MM.1S (cell line): Measurements from ENCODE around the gene FBXL19.

Source experiments
- DNase-seq: peaks from one replicate; pipeline ENCODE4 v3.0.0-alpha.2; 2015
- H2AFZ ChIP-seq: fragments of 300-600 bp; sonication (generic); 2 replicates; pipeline ENCODE4 v1.6.0; 2016; ENCODE audit warnings: antibody characterized with exemption, low read length
- H3F3A ChIP-seq: fragments of 300-600 bp; sonication (generic); 2 replicates; pipeline ENCODE4 v1.6.1; 2016; ENCODE audit warnings: mild to moderate bottlenecking, antibody characterized with exemption, low read length, moderate library complexity, mixed read lengths; ENCODE audit not compliant: insufficient read depth
- H3K27ac ChIP-seq: fragments of 300-600 bp; sonication (generic); 2 replicates; pipeline ENCODE4 v1.5.1; 2016; ENCODE audit warnings: mild to moderate bottlenecking, low read length
- H3K27me3 ChIP-seq: fragments of 300-600 bp; sonication (generic); replicated peaks from 2 replicates; pipeline ENCODE4 v1.6.0; 2016; ENCODE audit warnings: low read length; ENCODE audit not compliant: insufficient read depth
- H3K36me3 ChIP-seq: fragments of 300-600 bp; sonication (generic); replicated peaks from 2 replicates; pipeline ENCODE4 v1.6.1; 2016; ENCODE audit warnings: mild to moderate bottlenecking, low read length, mixed read lengths; ENCODE audit not compliant: insufficient read depth
- H3K4me1 ChIP-seq: fragments of 300-600 bp; sonication (generic); 2 replicates; pipeline ENCODE4 v1.6.1; 2016; ENCODE audit warnings: low read length, mixed read lengths
- H3K4me2 ChIP-seq: fragments of 300-600 bp; sonication (generic); 2 replicates; pipeline ENCODE4 v1.6.0; 2016; ENCODE audit warnings: low read depth, low read length
- H3K4me3 ChIP-seq: fragments of 300-600 bp; sonication (generic); 2 replicates; pipeline ENCODE4 v1.5.1; 2016; ENCODE audit warnings: low read length, mixed read lengths
- H3K79me2 ChIP-seq: fragments of 300-600 bp; sonication (generic); 2 replicates; pipeline ENCODE4 v1.6.1; 2016; ENCODE audit warnings: mixed run types, low read length, mixed read lengths
- H3K9ac ChIP-seq: fragments of 300-600 bp; sonication (generic); 2 replicates; pipeline ENCODE4 v1.6.1; 2016; ENCODE audit warnings: low read length, mixed read lengths
- H3K9me2 ChIP-seq: fragments of 300-600 bp; sonication (generic); replicated peaks from 2 replicates; pipeline ENCODE4 v1.6.1; 2016; ENCODE audit warnings: mild to moderate bottlenecking, low read length, mixed read lengths; ENCODE audit not compliant: insufficient read depth
- H3K9me3 ChIP-seq: fragments of 300-600 bp; sonication (generic); replicated peaks from 2 replicates; pipeline ENCODE4 v1.6.1; 2016; ENCODE audit warnings: mild to moderate bottlenecking, low read length, mixed read lengths; ENCODE audit not compliant: insufficient read depth
- H4K20me1 ChIP-seq: fragments of 300-600 bp; sonication (generic); 2 replicates; pipeline ENCODE4 v1.6.1; 2016; ENCODE audit warnings: mild to moderate bottlenecking, low read length, moderate library complexity, mixed read lengths; ENCODE audit not compliant: insufficient read depth
- EZH2 ChIP-seq: fragments of 300-600 bp; sonication (generic); optimal IDR thresholded peaks from 2 replicates; pipeline ENCODE3; 2017; ENCODE audit warnings: low read depth, mild to moderate bottlenecking, antibody characterized with exemption, low read length, mixed read lengths
- EZH2phosphoT487 ChIP-seq: fragments of 300-600 bp; sonication (generic); IDR thresholded peaks from 2 replicates; pipeline ENCODE4 v1.6.1; 2018; ENCODE audit warnings: antibody characterized with exemption, low read length
- TF ChIP-seq, protein P1 (sequence below): fragments of 300-600 bp; sonication (generic); IDR thresholded peaks from 2 replicates; pipeline ENCODE4 v1.5.1; 2016; ENCODE audit warnings: antibody characterized with exemption, low read length, mixed read lengths

The FBXL19 gene

DNA sequence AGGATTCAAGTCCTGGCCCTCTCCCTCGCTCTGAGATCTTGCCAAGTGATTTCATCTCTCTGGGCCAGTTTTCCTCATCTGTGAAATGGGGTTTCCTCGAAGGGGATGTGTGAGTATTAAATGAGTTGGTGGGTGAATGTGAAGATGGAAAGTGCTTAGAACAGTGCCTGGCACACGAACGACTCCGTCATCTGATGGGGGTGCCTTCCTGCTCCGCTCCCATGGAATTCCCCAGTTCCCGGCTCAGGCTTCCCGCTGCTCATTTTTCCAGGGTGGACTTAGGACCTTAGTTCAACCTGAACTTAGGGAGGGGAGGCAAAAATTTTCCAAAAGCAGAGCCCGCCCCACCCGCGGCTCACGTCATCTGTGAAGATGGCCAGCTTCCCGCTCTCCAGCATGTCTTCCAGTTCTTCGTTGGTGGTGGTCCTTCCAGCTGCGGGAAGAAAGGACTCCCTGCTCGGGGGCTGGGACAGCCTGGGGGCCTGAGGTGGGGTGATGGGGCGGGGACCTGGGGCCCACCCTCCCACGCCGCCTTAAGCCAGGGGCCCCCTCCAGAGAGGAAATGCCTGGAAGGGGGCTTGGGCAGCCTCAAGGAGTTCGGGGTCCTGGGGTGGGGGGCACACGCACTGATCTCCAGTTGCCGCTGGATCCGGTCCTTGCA, 73.1 kb downstream of the FBXL19 start:
- H3K36me3 ChIP-seq, result no peaks in the 10 kb centered on the region
- H3K4me3 ChIP-seq, result peak overlapping the region; percentile 54
- peaks cover 52% of the 10 kb centered on the region for H3K27me3 ChIP-seq
- peaks cover 7% of the 10 kb centered on the region; the same call in 1 of the 2 replicates for H3K4me1 ChIP-seq
- H3F3A ChIP-seq, result no peaks in the 10 kb centered on the region
- H3K4me2 ChIP-seq, result peak overlapping the region; percentile 90
- no peaks in the 10 kb centered on the region for H3K9me2 ChIP-seq
- no peak overlapping the region for H3K27ac ChIP-seq
- TF ChIP-seq, protein P1, sequence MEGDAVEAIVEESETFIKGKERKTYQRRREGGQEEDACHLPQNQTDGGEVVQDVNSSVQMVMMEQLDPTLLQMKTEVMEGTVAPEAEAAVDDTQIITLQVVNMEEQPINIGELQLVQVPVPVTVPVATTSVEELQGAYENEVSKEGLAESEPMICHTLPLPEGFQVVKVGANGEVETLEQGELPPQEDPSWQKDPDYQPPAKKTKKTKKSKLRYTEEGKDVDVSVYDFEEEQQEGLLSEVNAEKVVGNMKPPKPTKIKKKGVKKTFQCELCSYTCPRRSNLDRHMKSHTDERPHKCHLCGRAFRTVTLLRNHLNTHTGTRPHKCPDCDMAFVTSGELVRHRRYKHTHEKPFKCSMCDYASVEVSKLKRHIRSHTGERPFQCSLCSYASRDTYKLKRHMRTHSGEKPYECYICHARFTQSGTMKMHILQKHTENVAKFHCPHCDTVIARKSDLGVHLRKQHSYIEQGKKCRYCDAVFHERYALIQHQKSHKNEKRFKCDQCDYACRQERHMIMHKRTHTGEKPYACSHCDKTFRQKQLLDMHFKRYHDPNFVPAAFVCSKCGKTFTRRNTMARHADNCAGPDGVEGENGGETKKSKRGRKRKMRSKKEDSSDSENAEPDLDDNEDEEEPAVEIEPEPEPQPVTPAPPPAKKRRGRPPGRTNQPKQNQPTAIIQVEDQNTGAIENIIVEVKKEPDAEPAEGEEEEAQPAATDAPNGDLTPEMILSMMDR, result no peak
- TF ChIP-seq EZH2phosphoT487, result no peak
- no peak for TF ChIP-seq EZH2
- no peak for DNase-seq
- H3K79me2 ChIP-seq, result no peaks in the 10 kb centered on the region
- peak overlapping the region; percentile 89 for H2AFZ ChIP-seq
- H3K9ac ChIP-seq, result no peak overlapping the region; the same call in 1 of the 2 replicates
- no peaks in the 10 kb centered on the region for H3K9me3 ChIP-seq
- no peaks in the 10 kb centered on the region for H4K20me1 ChIP-seq

DNA sequence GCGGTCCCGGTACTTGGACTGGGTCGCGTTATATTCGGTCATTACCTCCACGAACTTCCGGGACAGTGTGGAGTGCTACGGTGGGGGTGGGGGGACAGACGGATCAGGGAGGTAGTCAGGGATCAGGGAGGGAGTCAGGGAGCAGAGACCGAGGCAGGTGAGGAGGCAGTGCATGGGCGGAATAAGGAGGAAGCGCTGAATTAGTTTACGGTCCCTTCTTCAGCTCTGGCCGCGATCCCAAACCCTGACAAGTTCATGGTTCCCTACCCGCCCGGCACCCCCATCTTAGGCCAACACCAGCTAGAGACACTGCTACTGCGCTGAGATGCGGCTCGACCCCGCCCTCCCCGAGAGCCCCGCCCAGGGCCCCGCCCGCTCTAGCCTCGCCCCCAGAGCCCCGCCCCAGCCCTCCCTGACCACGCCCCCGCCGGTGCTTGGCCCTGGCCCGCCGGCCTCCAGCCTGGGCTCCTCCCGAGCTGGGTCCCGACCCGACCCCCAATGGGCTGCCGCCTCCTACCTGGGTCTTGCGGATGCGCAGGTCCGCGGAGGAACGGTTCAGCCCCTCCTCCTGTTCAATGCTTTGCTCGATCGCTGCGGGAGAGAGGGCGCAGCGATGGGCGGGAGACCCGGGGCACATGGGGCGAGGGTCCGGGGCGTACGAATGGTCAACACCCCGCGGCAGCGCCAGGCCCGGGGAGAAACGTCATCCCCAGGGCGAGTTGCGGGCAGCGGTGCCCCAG, 73.8 kb downstream of the FBXL19 start:
- TF ChIP-seq EZH2, result no peak
- TF ChIP-seq, protein P1, result no peak
- no peak for TF ChIP-seq EZH2phosphoT487
- Histone ChIP-seq H3K79me2 (no peaks in the 10 kb centered on the region), H3K36me3 (no peaks in the 10 kb centered on the region), H3K4me1 (peaks cover 7% of the 10 kb centered on the region; the same call in 1 of the 2 replicates), H3K9ac (no peak overlapping the region; the same call in 1 of the 2 replicates), H3K27ac (no peak overlapping the region), H3K4me2 (peak overlapping the region; percentile 90), H3K4me3 (peak overlapping the region; percentile 54), H2AFZ (peak overlapping the region; percentile 89), H4K20me1 (no peaks in the 10 kb centered on the region), H3K27me3 (peaks cover 59% of the 10 kb centered on the region), H3F3A (no peaks in the 10 kb centered on the region), H3K9me2 (no peaks in the 10 kb centered on the region), H3K9me3 (no peaks in the 10 kb centered on the region)
- peak; percentile 52 for DNase-seq

DNA sequence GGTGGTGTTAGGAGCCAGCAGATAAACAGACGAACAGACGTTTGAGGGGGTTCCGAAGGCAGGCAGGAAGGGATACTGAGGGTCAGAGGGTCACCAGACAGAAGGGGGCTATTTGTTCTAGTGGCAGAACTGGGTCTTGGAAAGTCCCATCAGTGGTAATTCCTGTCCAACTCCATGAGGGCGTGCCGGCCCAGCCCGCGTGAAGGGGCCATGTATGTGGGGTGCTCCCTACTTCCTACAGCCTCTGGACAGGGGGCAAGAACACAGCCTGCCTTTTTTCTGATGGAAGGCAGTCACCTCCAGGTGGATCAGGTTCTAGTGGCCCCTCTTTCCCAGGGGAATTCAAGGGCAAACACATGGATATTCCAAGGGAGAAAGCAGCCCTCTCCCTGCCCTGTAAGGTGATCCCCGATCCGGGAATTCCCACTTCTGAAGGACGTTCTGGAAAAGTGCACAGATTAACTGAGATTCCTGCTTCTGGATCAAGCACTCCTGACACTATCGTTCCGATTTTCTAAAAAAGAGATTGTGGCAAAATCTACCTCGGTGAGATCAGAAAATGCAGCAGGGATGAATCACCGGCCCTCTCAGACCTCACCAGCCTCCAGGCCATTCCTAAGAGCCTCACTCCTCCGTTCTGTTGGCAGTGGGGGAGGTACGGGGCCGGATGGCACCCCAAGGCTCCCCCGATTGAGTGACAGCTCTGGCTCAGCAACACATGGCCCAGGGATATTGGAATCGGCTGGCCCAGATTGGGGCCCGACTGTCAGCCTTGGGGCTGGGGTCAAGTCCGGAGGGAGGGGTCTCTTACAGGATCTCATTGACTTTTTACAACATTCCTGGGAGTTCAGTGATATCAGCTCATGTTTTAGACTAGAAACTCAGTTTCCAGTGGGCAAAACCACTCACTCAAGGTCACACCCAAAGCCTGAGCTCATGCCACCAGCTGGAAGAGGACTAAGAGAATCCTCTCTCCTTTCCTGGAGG, 74.6 kb downstream of the FBXL19 start:
- no peak for TF ChIP-seq EZH2phosphoT487
- Histone ChIP-seq H3K36me3 (no peaks in the 10 kb centered on the region), H2AFZ (peak overlapping the region; percentile 71), H4K20me1 (no peaks in the 10 kb centered on the region), H3K4me2 (peak overlapping the region; percentile 90; the same call in 1 of the 2 replicates), H3K27me3 (peaks cover 67% of the 10 kb centered on the region), H3K4me3 (peak overlapping the region; percentile 51), H3F3A (no peaks in the 10 kb centered on the region), H3K9me3 (no peaks in the 10 kb centered on the region), H3K9ac (no peak overlapping the region), H3K4me1 (peaks cover 7% of the 10 kb centered on the region; the same call in 1 of the 2 replicates), H3K79me2 (no peaks in the 10 kb centered on the region), H3K27ac (no peak overlapping the region), H3K9me2 (no peaks in the 10 kb centered on the region)
- DNase-seq, result no peak
